Amygdala (tissue), 56 donors: Measurements from ENCODE around the gene CDC16.
A peak's percentile ranks its signal among the peaks of the same experiment; 100 is the strongest.

Experiments
- DNase-seq, 56 donors: peaks; one replicate each; lab custom pipeline; 2025; lab: John Stamatoyannopoulos, UW

The CDC16 gene

GRCh38 chr13:114296448-114296847 is 61.8 kb downstream of the CDC16 start:
- no peak for DNase-seq

GRCh38 chr13:114296902-114297301 is 62.2 kb downstream of the CDC16 start:
- DNase-seq: no peak

GRCh38 chr13:114298866-114299265 is 64.2 kb downstream of the CDC16 start:
- DNase-seq: no peak

- DNase-seq: no peak
These were observed 65.1 kb downstream of the CDC16 start for GRCh38 chr13:114299604-114300305.

- DNase-seq: no peak
These were observed 69.1 kb downstream of the CDC16 start for GRCh38 chr13:114303700-114304327.

GRCh38 chr13:114304346-114305034 is 69.8 kb downstream of the CDC16 start:
- no peak for DNase-seq

- DNase-seq: no peak
These were observed 74.4 kb downstream of the CDC16 start for GRCh38 chr13:114309086-114309485.

GRCh38 chr13:114309806-114310410 is 75.2 kb downstream of the CDC16 start:
- DNase-seq: no peak

- no peak for DNase-seq
These were observed 76.3 kb downstream of the CDC16 start for GRCh38 chr13:114310956-114311355.

- no peak for DNase-seq
These were observed 76.7 kb downstream of the CDC16 start for GRCh38 chr13:114311387-114311786.

GRCh38 chr13:114311908-114312307 is 77.2 kb downstream of the CDC16 start:
- no peak for DNase-seq

GRCh38 chr13:114313061-114313860 is 78.6 kb downstream of the CDC16 start:
- DNase-seq: no peak

- DNase-seq: peak; percentile 71 to 98 (median 90)
These were observed 79.6 kb downstream of the CDC16 start, which contains the start of gene CHAMP1 for GRCh38 chr13:114314074-114314912. CHAMP1 (plus strand) TSS chr13:114314503; CDS start chr13:114323843, 9,340 bp downstream.

- DNase-seq: no peak
These were observed 80.5 kb downstream of the CDC16 start for GRCh38 chr13:114315074-114315785.

- DNase-seq: no peak
These were observed 83.9 kb downstream of the CDC16 start for GRCh38 chr13:114318624-114319023.

- no peak for DNase-seq
These were observed 84.8 kb downstream of the CDC16 start for GRCh38 chr13:114319441-114319913.

- no peak for DNase-seq
These were observed 85.4 kb downstream of the CDC16 start for GRCh38 chr13:114320065-114320464.

- no peak for DNase-seq
These were observed 86.6 kb downstream of the CDC16 start for GRCh38 chr13:114321256-114321655.
